SU-DHL-6 (cell line): Measurements from ENCODE around the gene NFIC.

Experiments
- EZH2phosphoT487 ChIP-seq: fragments of 200-600 bp; sonication (generic), shearing (Covaris generic); conservative IDR thresholded peaks from 2 replicates; pipeline ENCODE4 v1.6.1; 2018; ENCODE audit warnings: mild to moderate bottlenecking, antibody characterized with exemption, low read length, moderate library complexity, mixed read lengths
- TF ChIP-seq, protein P1 (sequence below): fragments of 200-600 bp; sonication (generic); IDR thresholded peaks from one replicate; pipeline ENCODE4 v1.5.1; 2017; ENCODE audit warnings: antibody characterized with exemption, mild to moderate bottlenecking, low read length, moderate library complexity; ENCODE audit not compliant: insufficient read depth, poor library complexity, severe bottlenecking

DNA sequence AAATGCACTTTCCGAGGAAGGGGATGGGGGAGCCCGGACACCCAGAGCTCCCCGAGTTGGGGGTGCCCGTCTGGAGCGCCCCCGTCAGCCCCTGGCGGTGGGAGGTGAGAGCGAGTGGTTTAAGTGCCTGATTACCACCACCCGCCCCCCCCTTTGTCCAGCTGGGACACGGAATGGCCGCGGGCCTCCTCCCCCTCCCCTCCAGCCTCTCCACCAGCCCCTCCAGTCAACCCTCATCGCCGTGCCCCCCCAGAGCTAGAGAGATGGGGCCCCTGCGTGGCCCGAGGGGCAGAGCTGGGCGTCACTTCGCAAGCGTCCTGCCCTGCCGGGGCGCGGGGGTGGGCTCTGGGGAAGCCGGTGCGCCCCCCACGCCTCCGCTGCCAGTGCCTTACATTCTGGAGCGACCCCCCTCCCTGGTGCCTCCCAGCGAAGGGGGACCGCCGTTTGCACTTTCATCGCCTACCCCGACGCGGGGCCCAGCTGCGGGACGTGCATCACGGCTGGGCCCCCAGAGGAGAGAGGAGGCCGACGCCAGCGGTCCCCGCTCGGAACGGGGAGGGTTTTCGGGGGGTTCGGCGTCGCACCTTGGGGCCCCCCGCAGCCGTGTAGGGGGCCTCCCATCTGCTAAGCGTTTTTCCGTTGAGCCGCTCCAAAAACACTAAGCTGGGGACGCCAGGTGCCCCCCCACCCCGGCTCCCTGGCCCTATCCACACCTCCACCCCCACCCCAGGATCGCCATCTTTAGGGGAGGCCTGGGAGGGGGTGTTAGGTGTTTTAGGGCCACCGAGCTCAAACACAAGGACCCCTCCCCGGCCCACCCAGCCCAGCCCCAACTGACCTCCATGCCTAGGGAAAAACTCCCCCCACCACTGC is 97.6 kb downstream of the NFIC start:
- TF ChIP-seq, protein P1, sequence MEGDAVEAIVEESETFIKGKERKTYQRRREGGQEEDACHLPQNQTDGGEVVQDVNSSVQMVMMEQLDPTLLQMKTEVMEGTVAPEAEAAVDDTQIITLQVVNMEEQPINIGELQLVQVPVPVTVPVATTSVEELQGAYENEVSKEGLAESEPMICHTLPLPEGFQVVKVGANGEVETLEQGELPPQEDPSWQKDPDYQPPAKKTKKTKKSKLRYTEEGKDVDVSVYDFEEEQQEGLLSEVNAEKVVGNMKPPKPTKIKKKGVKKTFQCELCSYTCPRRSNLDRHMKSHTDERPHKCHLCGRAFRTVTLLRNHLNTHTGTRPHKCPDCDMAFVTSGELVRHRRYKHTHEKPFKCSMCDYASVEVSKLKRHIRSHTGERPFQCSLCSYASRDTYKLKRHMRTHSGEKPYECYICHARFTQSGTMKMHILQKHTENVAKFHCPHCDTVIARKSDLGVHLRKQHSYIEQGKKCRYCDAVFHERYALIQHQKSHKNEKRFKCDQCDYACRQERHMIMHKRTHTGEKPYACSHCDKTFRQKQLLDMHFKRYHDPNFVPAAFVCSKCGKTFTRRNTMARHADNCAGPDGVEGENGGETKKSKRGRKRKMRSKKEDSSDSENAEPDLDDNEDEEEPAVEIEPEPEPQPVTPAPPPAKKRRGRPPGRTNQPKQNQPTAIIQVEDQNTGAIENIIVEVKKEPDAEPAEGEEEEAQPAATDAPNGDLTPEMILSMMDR, result no peak
- TF ChIP-seq EZH2phosphoT487, result no peak
